ENCODE results near the gene CBFA2T2.

CBFA2T2 gene

DNA sequence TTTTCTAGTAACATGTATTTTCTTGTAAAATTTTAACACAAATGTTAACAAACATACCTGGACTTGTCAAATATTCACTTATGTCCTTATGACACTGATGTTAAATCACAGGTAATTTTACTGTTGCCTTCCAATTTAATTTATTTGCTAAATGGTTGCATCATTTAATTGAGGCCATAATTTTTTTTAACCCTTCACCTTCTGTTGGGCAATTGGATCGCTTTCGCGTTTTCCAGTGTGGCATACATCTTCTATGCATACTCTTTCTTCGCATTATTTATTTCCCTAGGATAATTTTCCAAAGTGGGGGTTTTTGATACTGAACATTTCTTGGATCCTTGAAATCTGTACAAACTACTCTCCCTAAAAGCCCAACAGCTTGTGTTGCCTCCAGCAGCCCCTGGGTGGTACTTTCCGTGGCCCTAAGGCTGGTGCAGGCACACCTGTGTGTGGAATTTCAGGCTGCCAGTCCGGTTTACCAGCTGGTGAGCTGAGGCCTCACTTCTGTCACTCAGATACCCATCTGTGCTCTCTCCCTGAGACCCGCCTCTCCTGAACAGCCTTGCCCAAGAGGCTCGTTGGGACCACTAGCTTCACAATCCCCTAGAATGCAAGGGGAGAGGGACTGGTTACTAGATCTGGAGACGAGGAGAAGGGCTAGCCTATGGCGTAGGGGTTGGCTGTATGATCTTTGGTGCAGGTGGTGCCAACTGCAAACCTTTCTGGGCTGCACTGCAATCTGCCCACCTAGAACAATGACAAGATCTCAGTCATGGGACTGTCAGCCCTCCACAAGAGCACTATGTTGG is 161.1 kb downstream of the CBFA2T2 start:
- no peak for DNase-seq (ENCODE audit: low read depth in 2 of 2)

DNA sequence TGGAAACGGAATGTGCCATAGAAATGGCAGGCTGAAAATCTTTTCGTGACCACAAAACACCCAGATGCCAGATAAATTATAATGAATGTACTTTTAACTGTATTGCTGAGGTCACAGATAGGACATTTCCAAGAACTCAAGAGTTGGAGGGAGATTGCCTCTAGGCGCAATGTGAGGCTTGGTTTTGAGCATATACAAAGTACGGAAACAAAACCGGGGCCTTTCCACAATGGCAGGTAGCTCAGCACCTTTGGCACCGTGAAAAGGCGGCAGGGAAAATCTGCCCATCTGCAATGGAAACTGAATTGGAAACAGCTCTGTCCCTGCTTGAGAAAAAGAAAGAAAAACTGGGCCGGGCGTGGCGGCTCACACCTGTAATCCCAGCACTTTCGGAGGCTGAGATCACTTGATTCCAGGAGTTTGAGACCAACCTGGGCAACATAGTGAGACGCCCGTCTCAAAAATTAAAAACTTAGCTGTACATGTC is 161.7 kb downstream of the CBFA2T2 start:
- DNase-seq (ENCODE audit: low read depth in 2 of 2): no peak

DNA sequence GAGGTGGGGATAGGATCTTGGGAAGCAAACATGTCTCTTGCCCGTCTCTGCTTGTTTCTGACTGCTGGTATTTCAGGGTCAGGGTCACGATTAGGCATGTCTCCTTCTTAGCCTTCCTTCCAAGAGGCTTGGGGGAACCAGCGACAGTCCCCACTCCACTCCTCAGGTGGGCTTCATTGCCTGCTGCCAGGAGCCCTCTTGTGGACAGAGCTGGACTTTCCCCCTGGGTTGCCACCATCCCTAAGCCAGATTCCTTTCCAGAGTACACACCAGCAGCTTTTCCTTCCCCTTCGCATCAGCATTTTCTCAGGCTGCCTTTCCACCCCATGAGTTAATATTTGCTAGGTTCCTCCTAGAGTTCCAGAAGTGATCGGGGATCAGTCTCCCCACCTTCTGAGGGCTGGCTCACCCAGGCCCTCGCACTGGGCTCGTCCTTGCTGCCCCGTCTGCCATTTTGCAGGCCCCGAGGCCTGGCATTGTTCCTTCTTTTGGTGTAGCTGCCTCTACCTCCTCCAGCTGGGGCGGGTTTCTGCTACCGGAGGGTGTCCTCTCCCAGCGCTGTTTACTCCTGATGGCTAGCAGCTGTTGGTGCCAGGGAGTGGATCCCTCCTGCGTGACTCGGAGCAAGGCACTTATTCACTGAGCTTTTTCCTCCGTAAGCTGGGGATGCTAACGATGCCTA is 163.5 kb downstream of the CBFA2T2 start:
- peak in 1 of 2 donors; percentile 27 for DNase-seq (ENCODE audit: low read depth in 2 of 2)

DNA sequence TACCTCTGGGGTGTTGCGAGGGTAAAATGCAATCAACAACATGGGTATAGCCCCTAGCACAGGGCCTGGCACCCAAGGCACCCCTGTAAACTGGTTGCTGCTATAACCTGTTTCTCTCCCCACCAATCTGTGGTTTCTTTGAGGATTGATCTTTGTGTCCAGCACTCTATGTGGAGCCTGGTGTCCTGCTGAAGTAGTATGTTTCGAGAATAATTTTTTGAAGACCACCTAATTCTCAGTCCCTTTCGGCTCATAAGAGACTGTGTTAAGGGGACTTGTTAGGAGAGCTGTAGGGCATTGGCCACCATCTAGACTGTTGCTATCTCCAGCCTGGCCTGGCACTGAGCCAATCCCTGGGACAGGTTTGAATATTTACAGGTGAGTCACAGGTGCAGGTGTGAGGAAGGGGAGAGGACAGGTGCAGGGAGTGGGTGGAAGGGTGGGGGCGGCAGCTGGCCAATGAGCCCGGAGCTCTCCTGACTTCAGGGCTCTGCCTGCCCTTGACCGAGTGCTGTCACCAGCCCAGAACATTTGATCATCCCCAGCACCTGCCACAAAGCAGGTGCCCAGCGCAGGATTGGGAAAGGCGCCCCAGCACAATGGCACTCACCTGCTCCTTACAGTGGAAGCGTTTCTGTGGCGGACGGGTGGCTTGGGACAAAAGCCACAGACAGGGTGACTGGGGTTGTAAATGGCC is 164.2 kb downstream of the CBFA2T2 start:
- DNase-seq (ENCODE audit: low read depth in 2 of 2): no peak

DNA sequence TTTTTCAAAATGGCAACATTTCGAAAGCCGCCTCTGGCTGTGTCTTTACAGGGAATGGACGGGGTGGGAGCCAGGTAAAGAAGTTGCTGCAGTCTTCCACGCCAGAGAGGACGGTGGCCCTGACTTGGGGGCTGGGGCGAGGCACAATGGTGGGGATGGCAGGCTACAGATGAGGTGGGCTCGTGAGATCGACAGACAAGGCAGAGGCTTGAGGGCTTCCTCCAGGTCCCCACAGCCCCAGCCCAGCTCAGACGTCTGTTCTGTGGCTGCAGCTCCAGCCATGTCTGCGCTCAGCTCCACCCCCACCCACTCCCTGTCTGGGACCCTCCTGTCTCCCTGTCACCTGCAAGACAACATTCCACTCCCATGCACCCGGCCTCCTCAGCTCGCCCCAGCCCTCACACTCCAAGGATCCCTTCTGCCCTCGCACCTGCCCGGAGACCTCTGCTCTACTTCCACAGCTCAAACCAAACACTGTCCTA is 164.8 kb downstream of the CBFA2T2 start:
- DNase-seq (ENCODE audit: low read depth in 2 of 2): no peak

DNA sequence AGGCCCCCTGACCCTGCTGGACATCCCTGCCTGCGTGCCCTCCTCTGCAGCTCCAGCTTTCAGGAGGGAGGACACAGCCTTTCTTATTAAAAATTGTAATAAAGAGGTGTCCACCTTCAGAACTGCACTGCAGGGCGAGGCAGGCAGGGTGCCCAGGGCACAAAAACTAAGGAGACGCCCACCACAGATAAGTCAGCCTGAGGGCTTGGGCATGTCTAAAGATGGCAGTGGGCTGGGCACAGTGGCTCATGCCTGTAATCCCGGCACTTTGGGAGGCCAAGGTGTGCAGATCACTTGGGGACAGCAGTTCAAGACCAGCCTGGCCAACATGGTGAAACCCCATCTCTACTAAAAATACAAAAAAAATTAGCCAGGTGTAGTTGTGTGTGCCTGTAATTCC is 165.3 kb downstream of the CBFA2T2 start:
- DNase-seq (ENCODE audit: low read depth in 2 of 2): no peak

DNA sequence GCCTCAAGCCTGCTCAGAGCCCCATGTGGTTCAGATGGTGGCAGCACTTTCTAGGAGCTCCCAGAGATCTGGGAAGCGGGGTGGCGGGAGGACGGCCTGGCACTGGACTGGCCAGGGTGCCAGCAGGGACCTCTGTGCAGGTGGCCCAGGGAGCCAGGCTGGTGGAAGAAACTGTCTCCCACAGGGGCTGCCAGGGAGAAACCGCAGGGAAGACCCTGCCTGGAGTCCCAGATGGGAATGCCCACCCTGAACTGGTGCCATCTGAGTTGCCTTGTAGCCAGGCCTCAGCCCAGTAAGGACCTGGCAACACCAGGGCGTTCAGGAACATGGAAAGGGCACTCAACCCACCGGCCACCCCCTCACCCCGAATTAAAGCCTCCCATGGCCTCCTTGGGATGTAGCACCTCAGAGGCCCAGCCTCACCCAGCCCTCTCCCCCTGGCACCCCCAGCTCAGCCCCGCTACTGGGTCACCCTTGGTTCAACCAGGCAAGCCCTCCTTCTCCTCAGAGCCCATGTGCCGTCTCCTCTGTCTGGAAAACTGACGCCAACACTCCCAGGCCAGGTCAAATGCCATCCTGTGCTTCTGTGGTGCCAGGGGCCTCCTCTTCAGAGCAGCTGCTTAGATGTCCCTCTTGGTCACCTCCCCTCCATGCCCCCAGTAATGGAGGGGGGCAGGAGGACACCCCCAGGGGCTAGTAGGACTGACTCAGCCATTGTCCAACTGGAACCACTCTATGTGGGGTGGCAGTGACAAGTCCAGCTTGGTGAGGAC is 166.3 kb downstream of the CBFA2T2 start:
- no peak for DNase-seq (ENCODE audit: low read depth in 2 of 2)

DNA sequence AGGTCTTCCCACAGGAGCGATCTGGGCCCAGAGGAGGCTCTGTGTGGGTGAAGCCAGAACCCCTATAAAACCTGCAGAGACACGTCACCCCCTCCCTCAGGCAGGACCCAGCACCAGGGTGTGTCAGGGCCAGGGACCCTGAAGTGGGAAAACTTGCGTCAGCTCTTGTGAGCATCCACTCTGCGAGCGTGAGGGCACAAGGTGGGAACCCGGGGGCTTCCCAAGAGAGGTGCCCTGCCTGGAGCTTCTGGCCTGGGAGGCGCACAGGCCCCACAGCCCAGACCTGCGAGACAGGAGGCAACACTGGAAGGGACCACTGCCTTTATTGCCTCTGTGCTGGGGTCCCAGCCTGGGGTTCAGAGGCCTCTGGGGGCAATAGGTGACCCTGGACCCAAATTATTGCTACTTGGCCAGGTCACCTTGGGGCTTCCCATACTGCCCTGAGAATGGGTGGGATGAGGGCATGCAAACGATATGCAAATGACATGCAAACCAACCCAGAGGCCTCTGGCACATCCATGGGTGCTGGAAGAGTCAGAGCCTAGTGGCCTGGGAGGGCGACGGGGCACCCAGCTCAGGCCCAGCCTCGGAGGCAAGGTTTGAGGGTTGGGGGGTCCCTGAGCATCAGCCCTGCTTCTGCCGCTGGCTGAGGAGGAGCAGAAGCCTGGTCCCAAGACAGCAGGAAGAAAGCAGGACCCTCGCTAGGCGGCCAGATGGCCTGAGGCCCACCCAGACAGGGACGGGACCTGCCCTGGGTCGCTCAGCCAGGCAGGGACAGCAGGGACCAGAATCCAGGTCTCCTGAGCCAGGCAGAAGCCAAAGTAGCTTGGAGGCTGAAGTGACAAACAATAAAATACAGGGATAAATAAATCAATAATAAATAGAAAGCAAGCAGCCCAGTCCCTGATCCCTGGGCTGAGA is 167.1 kb downstream of the CBFA2T2 start:
- DNase-seq (ENCODE audit: low read depth in 2 of 2): no peak

DNA sequence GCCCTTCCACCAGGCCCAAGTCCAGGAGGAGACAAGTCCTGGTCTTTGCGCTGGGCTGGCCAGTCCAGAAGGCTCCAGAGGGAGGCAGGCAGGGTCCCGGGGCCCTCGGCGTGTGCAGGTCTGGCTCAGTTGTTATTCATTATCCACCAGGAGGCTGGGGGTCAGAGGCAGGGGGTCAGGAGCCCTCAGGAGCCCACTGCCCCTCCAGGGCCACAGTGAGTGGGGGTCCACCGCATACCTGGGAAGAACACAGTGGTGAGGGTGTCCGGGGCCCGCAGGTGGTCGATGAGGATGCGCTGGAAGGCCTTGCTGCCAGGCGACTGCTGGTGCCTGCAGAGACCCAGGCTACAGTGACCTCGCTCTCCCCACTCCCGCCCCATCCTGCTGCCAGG is 167.8 kb downstream of the CBFA2T2 start:
- DNase-seq (ENCODE audit: low read depth in 2 of 2): no peak

DNA sequence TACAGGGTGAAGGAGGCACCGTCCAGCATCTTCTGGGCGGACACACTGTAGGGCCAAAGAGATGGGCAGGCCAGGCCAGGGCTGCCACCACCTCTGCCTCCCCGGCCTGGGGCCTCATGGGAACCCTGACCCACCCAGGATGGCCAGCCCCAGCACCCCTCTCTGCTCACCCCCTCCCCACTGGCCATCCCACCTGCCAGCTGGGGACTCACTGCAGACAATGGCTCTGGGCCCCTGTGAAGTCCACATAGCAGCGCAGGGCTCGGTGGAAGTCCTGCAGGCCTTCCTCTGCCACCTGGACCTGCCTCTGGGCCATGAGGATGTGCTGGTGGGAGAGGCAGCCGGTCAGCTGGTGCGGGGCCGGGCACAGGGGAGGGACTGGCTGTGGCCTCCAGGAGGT is 168.6 kb downstream of the CBFA2T2 start:
- DNase-seq (ENCODE audit: low read depth in 2 of 2): no peak

DNA sequence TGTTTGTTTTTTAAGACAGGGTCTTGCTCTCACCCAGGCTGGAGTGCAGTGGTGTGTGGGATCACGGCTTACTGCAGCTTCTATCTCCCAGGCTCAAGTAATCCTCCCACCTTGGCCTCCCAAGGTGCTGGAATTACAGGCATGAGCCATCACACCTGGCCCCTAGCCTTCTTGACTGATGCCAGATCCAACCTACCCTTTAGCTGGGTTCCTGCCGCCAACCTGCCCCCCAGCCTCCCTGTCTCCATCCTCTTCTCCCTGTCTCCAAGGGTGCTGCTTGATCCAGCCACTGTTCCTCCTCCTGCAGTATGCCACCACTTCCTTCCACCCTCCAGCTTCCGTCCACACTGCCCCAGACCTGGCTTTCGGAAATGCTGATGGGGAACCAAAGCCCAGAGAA is 169.0 kb downstream of the CBFA2T2 start:
- DNase-seq (ENCODE audit: low read depth in 2 of 2): no peak

DNA sequence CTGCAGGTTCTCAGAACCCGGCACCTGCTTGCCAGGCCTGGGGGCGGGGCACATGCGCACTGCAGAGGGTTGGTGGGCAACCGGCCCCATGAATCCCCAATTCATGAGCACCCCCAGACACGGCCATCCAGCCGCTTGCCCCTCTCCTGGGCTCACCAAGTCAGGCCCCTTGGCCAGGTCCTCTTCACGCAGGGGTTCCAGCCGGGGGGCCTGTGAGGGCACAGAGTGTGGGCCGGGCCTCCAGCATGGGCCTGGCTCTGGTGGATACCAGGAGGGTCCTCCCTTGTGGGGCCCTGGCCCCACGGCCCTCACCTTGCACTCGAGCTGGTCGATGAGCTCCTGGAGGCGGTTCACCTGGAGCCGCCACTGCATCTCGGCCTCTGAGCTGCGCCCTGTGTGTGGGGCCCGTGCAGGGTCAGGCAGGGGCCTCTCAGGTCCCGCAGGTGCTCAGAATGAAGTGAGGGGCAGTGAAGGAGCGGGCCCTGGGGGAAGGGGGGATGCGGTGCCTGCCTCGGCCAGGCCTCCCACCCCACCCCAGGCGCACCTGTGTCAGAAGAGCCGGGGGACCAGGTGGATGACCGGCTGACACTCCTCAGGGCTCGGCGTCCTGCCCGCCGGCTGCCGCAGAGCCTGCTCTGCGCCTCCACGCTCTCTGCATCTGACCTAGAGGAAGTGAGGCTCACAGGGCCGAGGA is 169.6 kb downstream of the CBFA2T2 start:
- no peak for DNase-seq (ENCODE audit: low read depth in 2 of 2)

DNA sequence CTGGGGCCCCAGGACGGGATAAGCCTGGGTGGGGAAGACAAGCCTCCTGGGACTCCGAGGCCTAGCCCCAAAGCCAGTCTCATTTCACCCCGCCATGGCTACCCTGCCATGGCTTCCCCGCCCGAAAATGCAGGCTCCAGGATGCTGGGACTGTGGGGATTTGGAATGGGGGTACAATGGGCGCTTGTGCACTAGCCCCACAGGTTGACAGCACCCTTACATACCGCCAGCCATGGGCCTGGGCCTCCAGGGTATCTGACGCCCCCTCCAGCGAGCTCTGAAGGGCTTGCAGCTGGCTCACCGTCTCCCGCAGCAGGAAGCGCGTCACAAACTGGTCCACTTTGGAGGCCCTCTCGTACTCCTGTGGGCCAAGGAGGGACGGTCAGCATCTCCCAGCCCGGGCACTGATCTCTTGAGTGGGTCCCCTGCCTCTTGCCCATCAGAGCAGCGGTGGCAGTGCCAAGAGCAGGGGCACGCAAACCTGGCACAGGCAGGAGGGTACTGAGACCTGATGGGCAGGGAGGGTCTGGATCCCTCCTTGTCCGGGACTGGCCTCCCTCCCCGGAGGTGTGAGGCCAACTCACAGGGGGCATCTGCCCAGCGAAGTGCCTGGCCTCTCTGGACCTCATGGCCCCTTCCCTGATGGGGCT is 170.3 kb downstream of the CBFA2T2 start:
- DNase-seq (ENCODE audit: low read depth in 2 of 2): no peak

DNA sequence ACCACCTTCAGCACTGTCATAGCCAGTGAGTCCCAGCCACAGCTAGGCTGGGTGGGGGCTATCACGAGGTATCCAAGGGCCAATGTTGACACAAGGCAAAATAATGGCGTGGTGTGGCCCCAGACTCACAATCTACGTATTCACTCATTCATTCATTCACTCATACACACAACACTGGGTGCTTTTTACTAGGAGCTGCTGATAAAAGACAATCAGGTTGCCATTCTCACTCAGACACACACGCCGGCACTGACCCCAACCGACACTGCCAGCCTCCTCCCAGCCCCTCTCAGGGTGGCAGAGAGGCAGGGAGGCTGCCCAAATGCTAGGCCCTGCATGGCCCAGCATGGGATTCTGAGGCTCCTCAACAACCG is 170.8 kb downstream of the CBFA2T2 start:
- DNase-seq (ENCODE audit: low read depth in 2 of 2): no peak

DNA sequence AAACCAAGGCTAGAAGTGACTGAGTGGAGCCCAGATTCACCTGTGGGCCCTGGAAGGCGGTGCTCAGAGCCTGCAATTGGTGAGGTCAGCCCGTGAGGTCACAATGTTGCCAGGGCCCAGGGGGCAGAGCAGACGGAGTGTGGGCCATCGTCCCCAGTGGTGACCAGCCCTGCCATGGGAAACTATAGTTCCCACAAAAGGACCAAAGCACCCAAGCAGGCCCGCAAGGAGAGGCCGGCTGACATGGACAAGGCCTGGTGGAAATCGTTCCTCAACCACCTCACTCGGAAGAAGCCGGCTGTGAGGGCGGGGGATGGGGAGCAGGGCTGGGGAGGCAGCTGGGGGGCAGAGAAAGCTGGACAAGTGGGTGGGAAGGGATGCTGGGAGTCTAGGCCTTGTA is 172.3 kb downstream of the CBFA2T2 start, which contains the start of gene C20orf144:
Gene C20orf144, plus strand, starts transcription at position 156 of the 400 bp plus-strand sequence. Its CDS starts 19 bp downstream, at position 175.
- DNase-seq (ENCODE audit: low read depth in 2 of 2): no peak

DNA sequence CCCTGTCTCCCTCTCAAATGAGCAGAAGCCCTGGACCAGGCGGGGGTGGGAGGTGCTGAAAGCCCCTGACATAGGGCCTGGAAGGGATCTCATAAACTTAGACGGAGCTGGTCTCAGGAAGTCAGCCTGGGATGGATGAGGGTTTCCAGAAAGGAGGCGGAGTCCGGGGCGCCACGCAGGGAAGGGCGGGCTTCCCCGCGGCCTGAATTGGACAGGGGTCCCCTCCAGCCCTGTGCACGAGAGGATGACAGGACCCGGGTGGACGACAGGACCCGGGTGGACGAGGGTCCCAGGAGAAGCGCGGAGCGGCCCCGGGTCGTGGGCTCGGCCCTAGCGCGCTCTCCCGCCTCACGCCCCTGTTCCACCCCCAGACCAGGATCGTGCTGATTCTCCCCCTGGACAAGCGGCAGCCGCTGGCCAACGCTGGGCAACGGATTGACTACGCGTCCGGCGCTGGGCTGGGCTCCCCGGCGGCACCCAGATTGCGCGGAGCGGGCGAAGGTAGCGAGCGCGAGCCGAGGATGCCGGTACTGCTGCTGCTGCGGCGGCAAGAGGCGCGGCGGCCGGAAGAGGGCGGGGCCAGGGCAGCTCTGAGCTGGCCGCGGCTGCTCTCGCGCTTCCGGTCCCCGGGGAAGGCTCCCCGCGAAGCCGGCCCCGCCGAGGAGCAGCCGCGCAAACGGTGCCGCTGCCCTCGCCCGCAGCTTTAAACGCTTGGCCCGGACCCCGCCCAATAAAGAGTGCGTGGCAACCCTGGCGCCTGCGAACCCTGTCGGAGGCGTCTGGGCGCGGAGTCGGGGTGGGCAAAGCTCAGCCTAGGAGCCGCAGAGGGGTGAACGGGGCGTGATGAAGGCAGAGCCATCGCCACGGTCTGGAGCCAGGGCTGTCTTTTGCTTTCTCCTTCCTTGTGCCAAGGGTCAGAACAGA is 173.5 kb downstream of the CBFA2T2 start:
- DNase-seq (ENCODE audit: low read depth in 2 of 2): peak; percentile 65

DNA sequence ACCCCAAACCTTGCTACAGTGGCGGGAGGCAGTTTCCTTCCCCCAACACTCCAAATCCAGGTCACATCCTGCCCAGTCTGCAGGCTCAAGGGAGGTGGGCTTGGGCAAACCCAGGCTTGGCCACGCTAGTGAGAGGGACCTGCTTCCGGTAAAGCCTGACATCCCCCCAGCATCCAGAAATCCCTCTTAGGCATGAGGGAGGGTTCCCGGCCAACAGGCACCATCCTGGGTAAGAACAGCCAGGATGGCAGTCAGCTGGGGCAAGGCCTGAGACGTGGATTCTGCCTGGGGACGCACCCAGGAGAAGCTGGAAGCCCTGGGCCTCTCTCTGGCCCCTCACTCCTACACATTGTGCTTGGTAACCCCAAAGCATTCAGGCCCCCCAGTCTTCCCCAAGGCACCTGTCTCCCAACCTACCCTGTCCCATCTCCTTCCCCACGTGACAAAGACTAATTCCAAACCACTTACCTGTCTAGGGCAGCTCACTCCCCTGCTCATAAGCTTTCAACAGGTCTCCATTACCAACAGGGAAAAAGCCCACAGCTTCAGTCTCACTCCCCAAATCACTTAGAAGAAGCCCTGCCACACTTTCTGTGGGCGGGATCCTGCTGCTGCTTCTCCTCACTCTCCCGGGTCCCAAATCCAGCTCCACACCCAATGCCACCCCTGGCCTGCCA is 174.3 kb downstream of the CBFA2T2 start:
- no peak for DNase-seq (ENCODE audit: low read depth in 2 of 2)

DNA sequence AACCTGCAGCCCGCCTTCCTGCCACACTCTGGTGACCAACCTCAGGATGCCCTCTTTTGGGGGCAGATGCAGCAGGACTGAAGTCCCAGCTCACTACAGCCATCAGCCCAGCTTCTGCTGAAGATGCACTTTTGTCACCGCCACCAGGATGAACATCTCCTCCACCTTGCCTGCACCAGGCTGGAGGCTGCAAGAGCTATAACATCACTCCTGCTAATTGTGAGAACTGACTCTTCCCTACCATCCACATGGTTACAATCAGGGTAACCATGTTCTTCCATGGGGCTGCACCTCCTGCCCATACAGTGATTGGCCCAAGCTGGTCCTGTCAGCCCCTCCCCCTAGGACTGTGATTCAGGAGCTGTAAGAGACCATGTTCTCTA is 174.9 kb downstream of the CBFA2T2 start:
- no peak for DNase-seq (ENCODE audit: low read depth in 2 of 2)

All from stimulated activated CD8-positive, alpha-beta memory T cell treated with anti-CD3 and anti-CD28 coated beads, Interleukin-7, amount 100 ng/mL, for 1 hour (primary cell).